ENCODE measurements around the gene SHQ1.
"Not testable (repeated sequence)": the region's sequence is repeated elsewhere in the genome, so short reads cannot be mapped to it uniquely, and the experiment has no call there.

SHQ1 gene

GRCh38 chr3:72761410-72761809, 86.8 kb downstream of the SHQ1 start:
- no peak overlapping the region for H3K27ac ChIP-seq
- H3K4me3 ChIP-seq, result no peak overlapping the region

DNA sequence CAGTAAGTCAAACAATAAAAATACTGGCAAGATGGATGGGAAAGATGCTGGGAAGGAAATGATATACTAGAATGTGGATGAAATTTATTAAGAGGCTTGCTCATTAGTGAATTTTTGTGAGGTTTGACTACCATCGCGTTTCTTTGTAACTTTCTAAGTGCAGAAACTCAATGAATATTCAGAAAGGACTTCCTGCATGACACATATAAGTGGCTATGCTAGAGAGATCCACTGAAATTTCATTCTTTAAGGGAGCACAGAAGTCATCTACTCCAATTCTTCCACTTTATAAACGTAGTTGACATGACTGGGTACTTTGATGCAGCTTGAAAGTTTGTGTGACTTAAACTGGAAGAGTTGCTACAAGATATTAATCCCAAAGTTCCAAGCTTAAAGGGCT, 88.0 kb downstream of the SHQ1 start:
- Histone ChIP-seq H3K4me3 (no peak overlapping the region), H3K27ac (no peak overlapping the region)

DNA sequence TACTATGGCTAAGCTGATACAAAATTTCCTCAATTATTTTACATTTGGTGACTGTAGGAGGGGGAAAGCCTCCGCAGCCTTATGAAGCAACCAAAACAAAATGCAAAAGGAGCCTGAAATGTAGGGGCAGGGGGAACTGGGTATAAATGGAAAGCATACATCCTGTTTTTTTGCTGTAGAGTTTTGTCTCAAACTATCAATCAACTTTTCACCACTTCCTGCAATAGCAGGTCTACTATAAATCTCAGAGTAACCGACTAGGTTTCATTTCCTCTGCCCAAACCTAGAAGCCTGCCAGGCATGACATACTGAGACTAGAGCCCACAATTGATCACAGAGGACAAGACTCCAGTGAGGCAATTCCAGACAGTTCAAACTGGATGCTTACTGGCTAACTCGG, 91.3 kb downstream of the SHQ1 start:
- no peak overlapping the region for H3K4me3 ChIP-seq
- peak overlapping the region in 6 of 21 experiments; percentile 20 to 74 (median 48) for H3K27ac ChIP-seq

GRCh38 chr3:72754582-72754981, 93.7 kb downstream of the SHQ1 start:
- no peak overlapping the region for H3K4me3 ChIP-seq

GRCh38 chr3:72753495-72753894, 94.8 kb downstream of the SHQ1 start:
- no peak overlapping the region for H3K4me3 ChIP-seq

More at GRCh38 chr3:72754582-72754981, 93.7 kb downstream of the SHQ1 start:
- H3K27ac ChIP-seq, result no peak overlapping the region

GRCh38 chr3:72750405-72750965, 97.8 kb downstream of the SHQ1 start:
- Histone ChIP-seq H3K27ac (no peak overlapping the region), H3K4me3 (no peak overlapping the region)

More at GRCh38 chr3:72753495-72753894, 94.8 kb downstream of the SHQ1 start:
- H3K27ac ChIP-seq, result no peak overlapping the region

GRCh38 chr3:72748659-72749058, 99.6 kb downstream of the SHQ1 start:
- Histone ChIP-seq H3K4me3 (no peak overlapping the region), H3K27ac (no peak overlapping the region)

- no peak overlapping the region for H3K4me3 ChIP-seq
- H3K27ac ChIP-seq, result no peak overlapping the region
These were observed 101.5 kb downstream of the SHQ1 start for GRCh38 chr3:72746430-72747411.

DNA sequence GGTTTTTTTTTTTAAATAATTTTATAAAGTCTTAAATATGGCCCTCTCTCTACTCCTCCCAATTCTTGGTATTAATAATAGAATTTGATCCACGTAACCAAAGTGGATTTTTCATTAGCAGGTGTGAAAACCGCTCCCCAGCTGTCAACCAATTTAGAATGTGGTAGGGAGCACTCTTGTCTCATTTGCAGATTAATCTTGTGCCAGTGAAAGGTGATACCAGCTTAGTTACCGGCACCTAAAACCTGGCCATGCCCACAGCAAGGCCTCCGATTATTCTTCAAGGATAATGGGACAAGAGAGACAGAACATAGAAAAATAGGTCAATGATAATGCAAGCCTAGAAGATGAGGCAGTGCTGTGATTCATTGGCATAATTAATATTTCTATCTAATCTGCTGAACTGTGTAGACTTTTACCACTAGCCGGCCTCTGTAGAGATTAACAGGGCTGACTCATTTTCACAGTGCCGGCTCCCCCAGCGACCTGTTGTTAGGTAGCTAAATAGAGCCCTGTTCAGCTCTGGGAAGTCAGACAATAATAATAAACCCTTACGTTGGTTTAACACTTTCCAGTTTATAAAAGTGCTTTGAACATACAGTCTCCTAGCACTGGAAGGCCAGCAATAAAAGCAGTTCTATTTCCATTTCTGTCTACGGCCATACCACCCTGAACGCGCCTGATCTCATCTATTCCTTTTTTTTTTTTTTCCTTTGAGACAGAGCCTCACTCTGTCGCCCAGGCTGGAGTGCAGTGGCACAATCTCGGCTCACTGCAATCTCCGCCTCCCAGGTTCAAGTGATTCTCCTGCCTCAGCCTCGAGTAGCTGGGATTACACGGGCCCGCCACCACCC, 102.9 kb downstream of the SHQ1 start:
- H3K27ac ChIP-seq, result no peak overlapping the region
- no peak overlapping the region for H3K4me3 ChIP-seq

DNA sequence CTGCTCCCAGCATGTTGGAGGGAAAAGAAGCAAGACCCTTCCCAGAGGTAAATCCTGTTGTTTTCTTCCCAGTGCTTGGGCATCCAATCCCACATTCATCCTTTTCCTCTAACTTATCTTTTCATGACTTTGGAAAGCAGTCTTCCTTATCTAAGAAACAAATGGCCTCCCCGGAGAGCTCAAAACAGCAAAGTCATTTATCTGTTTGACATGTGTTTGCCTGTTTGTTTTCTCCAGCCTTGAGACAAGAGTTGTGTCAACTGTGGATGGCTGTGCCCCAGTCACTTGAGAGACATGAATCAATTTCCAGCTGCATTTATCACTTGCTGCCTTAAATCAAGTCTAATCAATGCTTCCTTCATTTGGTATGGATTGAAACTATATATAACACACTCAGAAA, 103.9 kb downstream of the SHQ1 start:
- Histone ChIP-seq H3K4me3 (no peak overlapping the region), H3K27ac (no peak overlapping the region)

GRCh38 chr3:72739531-72740466, 108.4 kb downstream of the SHQ1 start:
- no peak overlapping the region for H3K27ac ChIP-seq
- peak overlapping the region in 2 of 7 experiments; percentile 19 to 40 for H3K4me3 ChIP-seq

DNA sequence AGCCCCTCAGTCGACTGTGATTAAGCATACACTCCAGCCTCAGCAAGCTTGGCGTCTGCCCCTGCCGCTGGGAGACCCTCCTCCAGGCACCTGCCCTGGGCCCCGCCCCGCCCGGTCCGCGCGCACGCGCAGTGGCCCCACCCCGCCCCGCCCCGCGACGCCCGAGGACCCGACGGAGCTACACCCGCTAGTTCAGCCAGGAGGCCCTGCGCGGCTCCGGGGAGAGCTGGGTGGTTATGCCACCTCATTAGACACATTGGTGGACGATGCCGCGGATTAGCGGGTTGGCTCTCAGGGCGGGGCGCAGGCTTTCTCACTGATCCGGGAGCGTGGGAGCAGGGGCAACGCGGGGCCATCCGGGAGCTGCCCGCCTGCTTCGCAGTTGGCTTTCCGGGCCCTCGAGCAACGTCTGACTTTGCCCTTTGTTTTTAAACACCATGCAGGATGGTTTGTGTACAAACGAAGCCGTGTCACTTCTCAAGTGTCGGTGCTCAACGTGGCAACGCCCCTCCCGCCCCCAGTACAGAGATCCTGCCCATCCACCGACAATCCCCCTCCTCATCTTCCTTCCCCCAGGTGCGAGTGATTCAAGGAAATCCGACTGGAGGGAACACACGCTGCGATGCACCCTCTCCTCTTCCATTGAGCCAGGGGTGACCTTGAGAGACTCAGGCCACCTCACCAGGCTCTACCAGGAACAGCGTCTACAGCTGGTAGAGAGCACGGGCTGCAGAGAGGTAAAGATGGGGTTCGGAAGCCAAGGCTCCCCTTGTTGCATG, 109.3 kb downstream of the SHQ1 start:
- Histone ChIP-seq H3K4me3 (peak overlapping the region; percentile 13 to 42 (median 23)), H3K27ac (peak overlapping the region in 2 of 21 experiments; percentile 37 to 73)

DNA sequence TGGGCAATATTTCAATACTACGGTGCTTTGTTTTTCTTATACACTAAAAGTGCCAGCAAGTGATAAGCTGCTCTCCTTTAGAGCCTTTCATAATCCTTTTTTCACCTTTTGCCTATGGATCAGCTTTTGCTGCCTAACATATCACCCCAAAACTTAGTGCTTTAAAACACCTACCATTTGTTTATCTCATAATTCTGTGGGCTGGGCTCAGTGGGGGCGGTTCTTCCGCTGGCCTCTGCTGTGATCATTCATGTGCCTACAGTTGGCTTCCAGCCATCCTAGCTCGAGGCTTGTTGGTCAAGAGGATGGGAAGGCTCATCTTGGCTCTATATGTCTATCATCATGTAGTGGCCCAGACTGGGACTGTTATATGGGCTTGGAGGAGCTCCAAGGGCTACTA, 113.2 kb downstream of the SHQ1 start:
- H3K4me3 ChIP-seq, H3K27ac ChIP-seq: not testable (repeated sequence)

DNA sequence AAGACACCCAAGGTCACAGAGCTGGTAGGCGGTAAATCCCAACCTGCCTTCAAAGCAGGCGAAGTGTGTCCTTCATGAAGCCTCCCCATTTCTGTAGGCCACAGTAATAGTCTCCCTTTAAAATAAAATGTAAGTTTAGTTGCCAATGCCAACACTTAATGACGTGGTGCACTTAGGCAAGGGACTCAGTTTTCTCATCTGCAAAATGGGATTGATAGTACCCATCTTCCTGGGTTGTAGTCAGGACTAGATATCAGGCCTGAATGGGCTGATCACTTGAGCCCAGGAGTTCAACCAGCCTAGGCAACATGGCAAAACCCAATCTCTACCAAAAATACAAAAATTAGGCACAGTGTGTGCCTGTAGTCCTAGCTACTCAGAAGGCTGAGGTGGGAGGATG, 114.6 kb downstream of the SHQ1 start:
- no peak overlapping the region for H3K27ac ChIP-seq
- H3K4me3 ChIP-seq, result no peak overlapping the region

GRCh38 chr3:72732666-72733345, 115.4 kb downstream of the SHQ1 start:
- H3K27ac ChIP-seq, H3K4me3 ChIP-seq: not testable (repeated sequence)

DNA sequence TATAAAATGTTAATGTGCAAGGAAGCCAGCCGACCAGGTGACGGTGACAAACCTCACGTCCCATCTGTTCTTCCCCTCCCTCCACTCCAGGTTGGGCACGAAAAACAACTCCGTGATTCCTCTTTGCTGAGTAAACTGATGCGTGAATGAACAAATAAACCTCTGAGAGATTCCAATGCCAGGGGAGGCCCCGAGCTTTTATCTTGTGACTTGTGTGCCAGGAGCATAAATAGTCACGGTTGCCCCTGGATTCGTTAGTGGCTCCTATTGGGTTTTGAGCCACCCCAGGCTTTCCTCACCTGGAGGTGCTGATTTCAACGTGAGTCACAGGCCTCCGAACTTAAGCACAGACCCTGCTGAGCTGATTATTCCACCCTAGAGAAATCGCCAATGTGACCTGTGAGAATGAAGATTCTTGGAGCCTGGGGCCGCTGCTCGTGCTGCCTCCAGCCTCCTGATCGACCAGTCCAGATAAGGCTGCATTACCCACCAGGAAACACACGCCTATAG, 119.2 kb downstream of the SHQ1 start:
- H3K27ac ChIP-seq, result no peak overlapping the region
- no peak overlapping the region for H3K4me3 ChIP-seq

GRCh38 chr3:72728329-72728889, 119.8 kb downstream of the SHQ1 start:
- Histone ChIP-seq H3K4me3 (no peak overlapping the region), H3K27ac (peak overlapping the region in 2 of 21 experiments; percentile 42 to 49)

All from skin epidermis (tissue), 12 donors.